ENCODE measurements around the gene MTCL1.

- TF ChIP-seq FOXA1 (IDR thresholded peaks at IDR 0.05) (no peak), BHLHE40 (IDR thresholded peaks at IDR 0.05; ENCODE audit: borderline replicate concordance) (no peak), FOXK2 (IDR thresholded peaks at IDR 0.05) (no peak), ELF4 (IDR thresholded peaks at IDR 0.05) (no peak), ARNT (IDR thresholded peaks at IDR 0.05) (no peak), FOXM1 (IDR thresholded peaks at IDR 0.05; ENCODE audit: borderline replicate concordance) (no peak), HDGF (IDR thresholded peaks at IDR 0.05; ENCODE audit: borderline replicate concordance) (no peak), SUZ12 (IDR thresholded peaks at IDR 0.05) (no peak), PKNOX1 (IDR thresholded peaks at IDR 0.05) (no peak), TARDBP (IDR thresholded peaks at IDR 0.05) (no peak), ZNF384 (IDR thresholded peaks at IDR 0.05) (no peak)
Measured at GRCh38 chr18:8707556-8708300, 2.4 kb downstream of the MTCL1 start.
